Progenitor cell of endocrine pancreas (in vitro differentiated cells): ENCODE results near the gene MAML3. TPM values are rescaled to one million over a fixed set of nuclear protein-coding genes. Genes with fewer than 3 reads are reported as not detected.

ENCODE experiments used
- DNase-seq: peaks from one replicate; pipeline ENCODE4 v3.0.0; 2021; ENCODE audit warnings: low spot score; ENCODE audit not compliant: unreplicated experiment
- H3K27ac Mint-ChIP-seq: 2 replicates; pipeline ENCODE4 v1.8.0; 2021; ENCODE audit warnings: mild to moderate bottlenecking, moderate library complexity, mixed read lengths
- H3K27me3 Mint-ChIP-seq: 2 replicates; pipeline ENCODE4 v1.8.0; 2021; ENCODE audit warnings: mixed read lengths
- H3K36me3 Mint-ChIP-seq: 2 replicates; pipeline ENCODE4 v1.8.0; 2022; ENCODE audit warnings: mixed read lengths; ENCODE audit not compliant: insufficient read depth
- H3K4me1 Mint-ChIP-seq: 2 replicates; pipeline ENCODE4 v1.8.0; 2021; ENCODE audit warnings: low read depth, mixed read lengths
- H3K4me3 Mint-ChIP-seq: 2 replicates; pipeline ENCODE4 v1.8.0; 2021; ENCODE audit warnings: low read depth, mild to moderate bottlenecking, moderate library complexity, mixed read lengths
- H3K9me3 Mint-ChIP-seq: 2 replicates; pipeline ENCODE4 v1.8.0; 2021; ENCODE audit warnings: low read depth, mixed read lengths
- CTCF ChIP-seq: fragments of 200-600 bp; sonication (generic); IDR thresholded peaks from one replicate; pipeline ENCODE4 v1.5.0; 2021; ENCODE audit warnings: antibody characterized with exemption, mild to moderate bottlenecking; ENCODE audit not compliant: unreplicated experiment
- total RNA-seq: library from RNA; stranded (reverse); gene quantifications from 2 replicates; pipeline ENCODE4 v1.2.1, GENCODE V29; 2021

MAML3 gene
- total RNA-seq, 1 donor from 2014 or later, result 48.5 TPM

GRCh38 chr4:139853309-139853708 lies 300.7 kb downstream of the MAML3 start:
- Mint-ChIP-seq H3K27ac (no peak overlapping the region), H3K4me1 (peaks cover 55% of the 10 kb centered on the region), H3K36me3 (peaks cover 4% of the 10 kb centered on the region), H3K9me3 (no peaks in the 10 kb centered on the region), H3K4me3 (no peak overlapping the region), H3K27me3 (no peaks in the 10 kb centered on the region)
- DNase-seq, result no peak
- TF ChIP-seq CTCF, result no peak

- H3K27me3 Mint-ChIP-seq, result no peaks in the 10 kb centered on the region
- no peak for DNase-seq
- no peak overlapping the region for H3K4me3 Mint-ChIP-seq
- H3K4me1 Mint-ChIP-seq, result peaks cover 59% of the 10 kb centered on the region
- TF ChIP-seq CTCF, result no peak
- H3K9me3 Mint-ChIP-seq, result no peaks in the 10 kb centered on the region
- no peak overlapping the region for H3K27ac Mint-ChIP-seq
- H3K36me3 Mint-ChIP-seq, result peaks cover 4% of the 10 kb centered on the region
Observed at GRCh38 chr4:139852612-139853269, 301.2 kb downstream of the MAML3 start.

GRCh38 chr4:139851639-139852038 lies 302.3 kb downstream of the MAML3 start:
- Mint-ChIP-seq H3K9me3 (no peaks in the 10 kb centered on the region), H3K36me3 (peaks cover 4% of the 10 kb centered on the region), H3K27ac (peak overlapping the region; percentile 15), H3K4me1 (peaks cover 61% of the 10 kb centered on the region), H3K27me3 (no peaks in the 10 kb centered on the region), H3K4me3 (no peak overlapping the region)
- DNase-seq, result no peak
- no peak for TF ChIP-seq CTCF

GRCh38 chr4:139851133-139851532 lies 302.9 kb downstream of the MAML3 start:
- Mint-ChIP-seq H3K27ac (no peak overlapping the region), H3K4me1 (peaks cover 56% of the 10 kb centered on the region)

GRCh38 chr4:139849219-139849618 lies 304.8 kb downstream of the MAML3 start:
- Mint-ChIP-seq H3K36me3 (no peaks in the 10 kb centered on the region), H3K27ac (peak overlapping the region; percentile 63), H3K27me3 (no peaks in the 10 kb centered on the region), H3K9me3 (no peaks in the 10 kb centered on the region), H3K4me3 (no peak overlapping the region), H3K4me1 (peaks cover 56% of the 10 kb centered on the region)
- no peak for TF ChIP-seq CTCF
- no peak for DNase-seq

More at GRCh38 chr4:139851133-139851532, 302.9 kb downstream of the MAML3 start:
- DNase-seq, result no peak
- Mint-ChIP-seq H3K27me3 (no peaks in the 10 kb centered on the region), H3K36me3 (peaks cover 4% of the 10 kb centered on the region), H3K4me3 (no peak overlapping the region), H3K9me3 (no peaks in the 10 kb centered on the region)
- no peak for TF ChIP-seq CTCF
